Measurements from ENCODE around the gene NBPF3. TPM values are rescaled to one million over a fixed set of nuclear protein-coding genes. Genes with fewer than 3 reads are reported as not detected.

NBPF3 gene
- total RNA-seq, 1 experiment from 2014 or later = 17.3 TPM

DNA sequence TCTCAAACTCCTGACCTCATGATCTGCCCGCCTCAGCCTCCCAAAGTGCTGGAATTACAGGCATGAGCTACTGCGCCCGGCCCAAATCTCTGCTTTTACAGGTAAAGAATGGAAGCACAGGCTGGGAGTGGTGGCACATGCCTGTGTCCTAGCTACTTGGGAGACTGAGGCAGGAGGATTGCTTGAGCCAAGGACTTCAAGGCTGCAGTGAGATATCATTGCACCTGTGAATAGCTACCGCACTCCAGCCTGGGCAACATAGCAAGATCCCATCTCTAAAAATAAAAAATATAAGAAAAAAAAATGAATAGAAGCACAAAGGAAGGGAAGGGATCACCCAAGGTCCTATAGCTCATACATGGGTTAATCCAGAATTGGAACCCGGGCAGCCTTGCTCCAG, 84.3 kb downstream of the NBPF3 start:
- Histone ChIP-seq H3K9me3 (ENCODE audit: control insufficient read depth in 1 of 2, insufficient read depth in 1 of 2, low read depth in 1 of 2, low read length in 2 of 2) (no peaks in the 10 kb centered on the region), H3K4me1 (ENCODE audit: control insufficient read depth in 1 of 2, insufficient read depth in 2 of 2, low read length in 2 of 2) (peaks cover 0 to 10% of the 10 kb centered on the region in 2 experiments; a peak in 2 of 4 replicates), H3K4me3 (replicated peaks in 1 of 2; ENCODE audit: low read depth in 1 of 2, low read length in 2 of 2) (no peak overlapping the region), H3K4me2 (ENCODE audit: low read length) (no peak overlapping the region), H3K36me3 (ENCODE audit: control insufficient read depth in 1 of 2, insufficient read depth in 2 of 2, low read length in 2 of 2) (no peaks in the 10 kb centered on the region), H3K27me3 (ENCODE audit: insufficient read depth, low read length) (no peaks in the 10 kb centered on the region), H4K20me1 (ENCODE audit: insufficient read depth) (no peaks in the 10 kb centered on the region), H3K27ac (ENCODE audit: low read depth, low read length) (no peak overlapping the region), H3K9me2 (ENCODE audit: insufficient read depth) (no peaks in the 10 kb centered on the region), H2AFZ (ENCODE audit: low read depth, low read length, poor library complexity, severe bottlenecking) (no peak overlapping the region), H3K9ac (ENCODE audit: low read length) (no peak overlapping the region), H3K79me2 (ENCODE audit: insufficient read depth, low read length) (no peaks in the 10 kb centered on the region)
- POLR2A ChIA-PET = no interaction called here
- ATAC-seq (no peak), DNase-seq (ENCODE audit: low read depth, low spot score) (no peak)
- intact Hi-C loops (cut with micrococcal nuclease) = no loop called here
- RAD21 ChIA-PET (ENCODE audit: low non-redundant PET in 1 of 2, low total read pairs in 2 of 2, uncharacterized antibody in 2 of 2, unreplicated experiment in 2 of 2) = no interaction called here
- no TSS peak for BruUV-seq (replicated peaks)
- CTCF ChIA-PET = interaction anchor here (1.4 kb wide), 1 partner anchor 11 kb away, joined by 3 read pairs; no protein-coding TSS in a partner anchor
- TF ChIP-seq, protein P1, sequence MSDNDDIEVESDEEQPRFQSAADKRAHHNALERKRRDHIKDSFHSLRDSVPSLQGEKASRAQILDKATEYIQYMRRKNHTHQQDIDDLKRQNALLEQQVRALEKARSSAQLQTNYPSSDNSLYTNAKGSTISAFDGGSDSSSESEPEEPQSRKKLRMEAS (IDR thresholded peaks at IDR 0.05) = no peak
- TF ChIP-seq EZH2 (IDR thresholded peaks at IDR 0.05) (no peak), YY1 (IDR thresholded peaks at IDR 0.05; ENCODE audit: extremely low read depth, insufficient replicate concordance, low read depth, low read length) (no peak), RAD21 (IDR thresholded peaks at IDR 0.05; ENCODE audit: low read depth) (no peak), ZNF274 (IDR thresholded peaks at IDR 0.05; ENCODE audit: low read depth, low read length) (no peak), CBX3 (IDR thresholded peaks at IDR 0.05; ENCODE audit: low read depth) (no peak), TCF7L2 (IDR thresholded peaks at IDR 0.05; ENCODE audit: borderline replicate concordance, extremely low read depth, insufficient read depth, insufficient read length) (no peak), SRF (IDR thresholded peaks at IDR 0.05; ENCODE audit: low read depth) (no peak), FOSL1 (IDR thresholded peaks at IDR 0.05; ENCODE audit: low read depth) (no peak), EGR1 (IDR thresholded peaks at IDR 0.05; ENCODE audit: low read depth) (no peak), ZFX (IDR thresholded peaks at IDR 0.05) (no peak)

DNA sequence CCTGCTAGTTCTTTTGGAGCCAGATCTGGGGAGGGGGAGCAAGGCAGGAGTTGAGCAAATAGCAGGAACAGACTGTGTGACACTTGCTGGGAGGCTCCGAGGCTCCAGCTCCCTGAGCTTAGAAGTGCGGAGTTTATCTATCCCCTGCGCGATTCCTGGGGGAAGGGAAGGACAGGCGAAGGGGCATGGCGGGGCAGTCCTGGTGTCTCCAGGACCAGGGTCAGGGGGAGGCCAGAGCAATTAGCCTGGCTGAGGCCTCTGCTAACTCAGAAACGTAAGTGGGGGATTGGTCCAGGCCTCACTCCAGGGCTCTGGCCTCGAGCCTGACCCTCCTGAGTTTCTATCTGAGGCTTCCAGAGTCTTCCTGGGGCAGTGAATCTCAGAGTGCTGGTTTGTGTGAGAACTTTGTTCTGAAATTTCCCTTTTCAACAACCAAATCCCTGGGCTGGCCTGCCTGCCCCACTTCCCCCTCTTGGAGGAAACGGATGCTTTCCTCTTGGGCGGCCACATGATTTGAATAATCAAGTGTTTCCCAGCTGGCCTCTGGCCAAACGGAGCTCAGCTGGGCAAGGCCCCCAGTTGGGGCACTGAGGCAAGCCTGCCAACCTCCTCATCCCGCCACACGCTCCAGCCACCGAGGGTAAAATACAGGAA, 84.9 kb downstream of the NBPF3 start:
- intact Hi-C loops (cut with micrococcal nuclease) = no loop called here
- H3K9me3 ChIP-seq (ENCODE audit: control insufficient read depth in 1 of 2, insufficient read depth in 1 of 2, low read depth in 1 of 2, low read length in 2 of 2) = no peaks in the 10 kb centered on the region
- no peak overlapping the region for H3K4me2 ChIP-seq (ENCODE audit: low read length)
- H3K36me3 ChIP-seq (ENCODE audit: control insufficient read depth in 1 of 2, insufficient read depth in 2 of 2, low read length in 2 of 2) = no peaks in the 10 kb centered on the region
- no peaks in the 10 kb centered on the region for H4K20me1 ChIP-seq (ENCODE audit: insufficient read depth)
- H2AFZ ChIP-seq (ENCODE audit: low read depth, low read length, poor library complexity, severe bottlenecking) = no peak overlapping the region
- no peak overlapping the region for H3K4me3 ChIP-seq (replicated peaks in 1 of 2; ENCODE audit: low read depth in 1 of 2, low read length in 2 of 2)
- DNase-seq (ENCODE audit: low read depth, low spot score) (no peak), ATAC-seq (no peak)
- ChIA-PET POLR2A (no interaction called here), CTCF (no interaction called here), RAD21 (ENCODE audit: low non-redundant PET in 1 of 2, low total read pairs in 2 of 2, uncharacterized antibody in 2 of 2, unreplicated experiment in 2 of 2) (no interaction called here)
- TF ChIP-seq, protein P1 (IDR thresholded peaks at IDR 0.05) = no peak
- TF ChIP-seq, protein P2, sequence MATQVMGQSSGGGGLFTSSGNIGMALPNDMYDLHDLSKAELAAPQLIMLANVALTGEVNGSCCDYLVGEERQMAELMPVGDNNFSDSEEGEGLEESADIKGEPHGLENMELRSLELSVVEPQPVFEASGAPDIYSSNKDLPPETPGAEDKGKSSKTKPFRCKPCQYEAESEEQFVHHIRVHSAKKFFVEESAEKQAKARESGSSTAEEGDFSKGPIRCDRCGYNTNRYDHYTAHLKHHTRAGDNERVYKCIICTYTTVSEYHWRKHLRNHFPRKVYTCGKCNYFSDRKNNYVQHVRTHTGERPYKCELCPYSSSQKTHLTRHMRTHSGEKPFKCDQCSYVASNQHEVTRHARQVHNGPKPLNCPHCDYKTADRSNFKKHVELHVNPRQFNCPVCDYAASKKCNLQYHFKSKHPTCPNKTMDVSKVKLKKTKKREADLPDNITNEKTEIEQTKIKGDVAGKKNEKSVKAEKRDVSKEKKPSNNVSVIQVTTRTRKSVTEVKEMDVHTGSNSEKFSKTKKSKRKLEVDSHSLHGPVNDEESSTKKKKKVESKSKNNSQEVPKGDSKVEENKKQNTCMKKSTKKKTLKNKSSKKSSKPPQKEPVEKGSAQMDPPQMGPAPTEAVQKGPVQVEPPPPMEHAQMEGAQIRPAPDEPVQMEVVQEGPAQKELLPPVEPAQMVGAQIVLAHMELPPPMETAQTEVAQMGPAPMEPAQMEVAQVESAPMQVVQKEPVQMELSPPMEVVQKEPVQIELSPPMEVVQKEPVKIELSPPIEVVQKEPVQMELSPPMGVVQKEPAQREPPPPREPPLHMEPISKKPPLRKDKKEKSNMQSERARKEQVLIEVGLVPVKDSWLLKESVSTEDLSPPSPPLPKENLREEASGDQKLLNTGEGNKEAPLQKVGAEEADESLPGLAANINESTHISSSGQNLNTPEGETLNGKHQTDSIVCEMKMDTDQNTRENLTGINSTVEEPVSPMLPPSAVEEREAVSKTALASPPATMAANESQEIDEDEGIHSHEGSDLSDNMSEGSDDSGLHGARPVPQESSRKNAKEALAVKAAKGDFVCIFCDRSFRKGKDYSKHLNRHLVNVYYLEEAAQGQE (IDR thresholded peaks at IDR 0.05; ENCODE audit: low read depth) = no peak
- TF ChIP-seq, protein P3, sequence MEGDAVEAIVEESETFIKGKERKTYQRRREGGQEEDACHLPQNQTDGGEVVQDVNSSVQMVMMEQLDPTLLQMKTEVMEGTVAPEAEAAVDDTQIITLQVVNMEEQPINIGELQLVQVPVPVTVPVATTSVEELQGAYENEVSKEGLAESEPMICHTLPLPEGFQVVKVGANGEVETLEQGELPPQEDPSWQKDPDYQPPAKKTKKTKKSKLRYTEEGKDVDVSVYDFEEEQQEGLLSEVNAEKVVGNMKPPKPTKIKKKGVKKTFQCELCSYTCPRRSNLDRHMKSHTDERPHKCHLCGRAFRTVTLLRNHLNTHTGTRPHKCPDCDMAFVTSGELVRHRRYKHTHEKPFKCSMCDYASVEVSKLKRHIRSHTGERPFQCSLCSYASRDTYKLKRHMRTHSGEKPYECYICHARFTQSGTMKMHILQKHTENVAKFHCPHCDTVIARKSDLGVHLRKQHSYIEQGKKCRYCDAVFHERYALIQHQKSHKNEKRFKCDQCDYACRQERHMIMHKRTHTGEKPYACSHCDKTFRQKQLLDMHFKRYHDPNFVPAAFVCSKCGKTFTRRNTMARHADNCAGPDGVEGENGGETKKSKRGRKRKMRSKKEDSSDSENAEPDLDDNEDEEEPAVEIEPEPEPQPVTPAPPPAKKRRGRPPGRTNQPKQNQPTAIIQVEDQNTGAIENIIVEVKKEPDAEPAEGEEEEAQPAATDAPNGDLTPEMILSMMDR (IDR thresholded peaks at IDR 0.05 in 2 of 3, conservative IDR thresholded peaks at IDR 0.05 in 1 of 3; ENCODE audit: borderline replicate concordance in 1 of 3, insufficient read depth in 1 of 3, low read depth in 2 of 3, low read length in 2 of 3) = no peak
- TF ChIP-seq EZH2phosphoT487 (IDR thresholded peaks at IDR 0.05; ENCODE audit: borderline replicate concordance) (no peak), SIN3A (IDR thresholded peaks at IDR 0.05; ENCODE audit: low read depth) (no peak)
- H3K9ac ChIP-seq (ENCODE audit: low read length) = no peak overlapping the region
- H3K9me2 ChIP-seq (ENCODE audit: insufficient read depth) = no peaks in the 10 kb centered on the region
- H3K27me3 ChIP-seq (ENCODE audit: insufficient read depth, low read length) = no peaks in the 10 kb centered on the region
- no peaks in the 10 kb centered on the region for H3K79me2 ChIP-seq (ENCODE audit: insufficient read depth, low read length)
- no peak overlapping the region for H3K27ac ChIP-seq (ENCODE audit: low read depth, low read length)
- peaks cover 0 to 10% of the 10 kb centered on the region in 2 experiments; a peak in 2 of 4 replicates for H3K4me1 ChIP-seq (ENCODE audit: control insufficient read depth in 1 of 2, insufficient read depth in 2 of 2, low read length in 2 of 2)
- BruUV-seq (replicated peaks) = no TSS peak
